ENCODE results near the gene TRIO. TPM values are rescaled to one million over a fixed set of nuclear protein-coding genes. Genes with fewer than 3 reads are reported as not detected.

The TRIO gene
- total RNA-seq, 1 donor from 2014 or later: 186 TPM

- no peak for DNase-seq
Observed at GRCh38 chr5:14247054-14247386, 103.9 kb downstream of the TRIO start.

- DNase-seq: no peak
Observed at GRCh38 chr5:14249258-14250082, 106.3 kb downstream of the TRIO start.

GRCh38 chr5:14250084-14250695 lies 107.0 kb downstream of the TRIO start:
- DNase-seq: peak; percentile 60

GRCh38 chr5:14250748-14251701 lies 107.9 kb downstream of the TRIO start:
- DNase-seq: no peak

- DNase-seq: no peak
Observed at GRCh38 chr5:14251733-14252132, 108.6 kb downstream of the TRIO start.

- no peak for DNase-seq
Observed at GRCh38 chr5:14252793-14253192, 109.7 kb downstream of the TRIO start.

- DNase-seq: no peak
Observed at GRCh38 chr5:14254686-14255085, 111.5 kb downstream of the TRIO start.

GRCh38 chr5:14256026-14256690 lies 113.0 kb downstream of the TRIO start:
- DNase-seq: no peak

- no peak for DNase-seq
Observed at GRCh38 chr5:14256756-14257393, 113.7 kb downstream of the TRIO start.

GRCh38 chr5:14257995-14258403 lies 114.9 kb downstream of the TRIO start:
- no peak for DNase-seq

GRCh38 chr5:14258840-14259239 lies 115.7 kb downstream of the TRIO start:
- no peak for DNase-seq

GRCh38 chr5:14260637-14261036 lies 117.5 kb downstream of the TRIO start:
- no peak for DNase-seq

GRCh38 chr5:14261235-14261634 lies 118.1 kb downstream of the TRIO start:
- no peak for DNase-seq

GRCh38 chr5:14261856-14262611 lies 118.9 kb downstream of the TRIO start:
- DNase-seq: no peak

GRCh38 chr5:14263113-14263512 lies 120.0 kb downstream of the TRIO start:
- no peak for DNase-seq

GRCh38 chr5:14263699-14264098 lies 120.6 kb downstream of the TRIO start:
- no peak for DNase-seq

GRCh38 chr5:14264605-14265316 lies 121.6 kb downstream of the TRIO start:
- peak; percentile 89 for DNase-seq

- no peak for DNase-seq
Observed at GRCh38 chr5:14265570-14265969, 122.4 kb downstream of the TRIO start.

- DNase-seq: no peak
Observed at GRCh38 chr5:14266171-14266570, 123.0 kb downstream of the TRIO start.

GRCh38 chr5:14266686-14267085 lies 123.5 kb downstream of the TRIO start:
- DNase-seq: no peak

All from skin of body (tissue), 2 donors.